Bronchial epithelial cell (primary cell): ENCODE results near the gene XRN1. TPM values are rescaled to one million over a fixed set of nuclear protein-coding genes. Genes with fewer than 3 reads are reported as not detected.

Experiments
- DNase-seq: peaks from one replicate; pipeline ENCODE4 v3.0.0-alpha.2; 2010; ENCODE audit warnings: low read depth
- FAIRE-seq: peaks from 2 replicates; lab custom pipeline; 2011; peaks lifted over from hg19 to GRCh38; lab: Jason Lieb, UNC
- H3K27me3 ChIP-seq: 2 replicates; pipeline ENCODE4 v1.5.1; 2011; ENCODE audit warnings: low read length; ENCODE audit not compliant: control insufficient read depth, insufficient read depth
- H3K36me3 ChIP-seq: 2 replicates; pipeline ENCODE4 v1.5.1; 2011; ENCODE audit warnings: low read length; ENCODE audit not compliant: control insufficient read depth, insufficient read depth
- H3K4me3 ChIP-seq: 2 replicates; pipeline ENCODE4 v1.5.1; 2011; ENCODE audit warnings: mild to moderate bottlenecking, low read depth, low read length, control low read depth
- CTCF ChIP-seq: IDR thresholded peaks from 2 replicates; pipeline ENCODE4 v1.5.1; 2011; ENCODE audit warnings: mild to moderate bottlenecking, moderate library complexity, low read length, control low read depth, inconsistent platforms; ENCODE audit not compliant: insufficient read depth, severe bottlenecking
- total RNA-seq: library from RNA; depleted of rRNA; stranded (reverse); fragments of >200 nt; gene quantifications from 2 replicates; pipeline ENCODE4 v1.2.1, GENCODE V29; 2014

XRN1 gene
- total RNA-seq, 1 donor from 2014 or later = 15.0 TPM

- no peak for DNase-seq
- TF ChIP-seq CTCF = no peak
- no peak overlapping the region for H3K4me3 ChIP-seq
- no peaks in the 10 kb centered on the region for H3K27me3 ChIP-seq
- H3K36me3 ChIP-seq = no peaks in the 10 kb centered on the region
- FAIRE-seq = no peak
Observed at GRCh38 chr3:142273501-142273900, 174.3 kb downstream of the XRN1 start.

GRCh38 chr3:142272200-142272891 lies 175.5 kb downstream of the XRN1 start:
- Histone ChIP-seq H3K4me3 (no peak overlapping the region), H3K36me3 (no peaks in the 10 kb centered on the region), H3K27me3 (no peaks in the 10 kb centered on the region)
- no peak for FAIRE-seq
- no peak for TF ChIP-seq CTCF
- no peak for DNase-seq

- no peak for TF ChIP-seq CTCF
- H3K36me3 ChIP-seq = no peaks in the 10 kb centered on the region
- DNase-seq = no peak
- FAIRE-seq = no peak
- H3K4me3 ChIP-seq = no peak overlapping the region
- H3K27me3 ChIP-seq = no peaks in the 10 kb centered on the region
Observed at GRCh38 chr3:142270407-142270806, 177.4 kb downstream of the XRN1 start.

- no peak for TF ChIP-seq CTCF
- H3K4me3 ChIP-seq = no peak overlapping the region
- FAIRE-seq (no peak), DNase-seq (no peak)
- H3K27me3 ChIP-seq = no peaks in the 10 kb centered on the region
- no peaks in the 10 kb centered on the region for H3K36me3 ChIP-seq
Observed at GRCh38 chr3:142269767-142270166, 178.1 kb downstream of the XRN1 start.

- DNase-seq = no peak
- no peaks in the 10 kb centered on the region for H3K27me3 ChIP-seq
- FAIRE-seq = no peak
- H3K4me3 ChIP-seq = no peak overlapping the region
- no peak for TF ChIP-seq CTCF
- H3K36me3 ChIP-seq = no peaks in the 10 kb centered on the region
Observed at GRCh38 chr3:142268426-142268825, 179.4 kb downstream of the XRN1 start.

- Histone ChIP-seq H3K27me3 (no peaks in the 10 kb centered on the region), H3K4me3 (no peak overlapping the region), H3K36me3 (no peaks in the 10 kb centered on the region)
- no peak for DNase-seq
- TF ChIP-seq CTCF = no peak
- no peak for FAIRE-seq
Observed at GRCh38 chr3:142267269-142267668, 180.6 kb downstream of the XRN1 start.
